Psoas muscle (tissue), 8 donors: ENCODE measurements around the gene CAMTA1. TPM values are rescaled to one million over a fixed set of nuclear protein-coding genes. Genes with fewer than 3 reads are reported as not detected.

ENCODE experiments used
- ATAC-seq, 4 donors: fragments of 200-7000 bp; cut with Tn5 transposase; one replicate each; pipeline ENCODE4 v1.9.1; 2020; ENCODE audit warnings: moderate library complexity in 3 of 4, mild to moderate bottlenecking in 2 of 4
- DNase-seq, 2 donors: peaks; one replicate each; pipeline ENCODE4 v3.0.0-alpha.2; 2020
- H3K27ac ChIP-seq: fragments of 200-600 bp; one replicate; pipeline ENCODE4 v1.8.0; 2022
- H3K27me3 ChIP-seq, 3 donors: fragments of 200-600 bp in 1 of 3; one replicate each; pipeline versions ENCODE4 v1.6.1 to v1.8.0; 2013 to 2022; ENCODE audit warnings: low read length in 2 of 3, mild to moderate bottlenecking in 2 of 3, moderate library complexity in 1 of 3; ENCODE audit not compliant: insufficient read depth in 3 of 3
- H3K36me3 ChIP-seq, 2 donors: fragments of 200-600 bp in 1 of 2; one replicate each; pipeline versions ENCODE4 v1.6.1 to v1.8.0; 2013 to 2022; ENCODE audit warnings: low read depth in 1 of 2, mild to moderate bottlenecking in 1 of 2, moderate library complexity in 1 of 2; ENCODE audit not compliant: insufficient read depth in 1 of 2
- H3K4me1 ChIP-seq: fragments of 200-600 bp; one replicate; pipeline ENCODE4 v1.8.0; 2022
- H3K4me3 ChIP-seq: fragments of 200-600 bp; one replicate; pipeline ENCODE4 v1.8.0; 2022; ENCODE audit warnings: mild to moderate bottlenecking
- H3K9me3 ChIP-seq: fragments of 200-600 bp; one replicate; pipeline ENCODE4 v1.8.0; 2022
- WGBS, 3 donors: extraction: QIAGEN DNeasy Blood & Tissue Kit; methylation state at CpG; one replicate each; pipeline versions ENCODE4 v1.1.6 to v1.1.7; 2013; 5-methylcytosine and 5-hydroxymethylcytosine counted together
- intact Hi-C, 2 donors: fragments of 100-400 bp; cut with DNase I; formaldehyde crosslinking; loops; one replicate each; pipeline versions ENCODE4 v1.11.0 to v1.14.2; 2022
- polyA plus RNA-seq, 3 donors: library from polyadenylated mRNA; stranded (reverse); fragments of 200-250 nt; gene quantifications; one replicate each; pipeline ENCODE4 v1.2.3, GENCODE V29; 2013
- total RNA-seq, 4 donors: library from RNA; stranded (reverse); fragmentation: NEBNext Ultra II Directional in 2 of 4; extraction: Animal tissue kit (Norgen Biotek cat#: 25700) in 2 of 4; gene quantifications; one replicate each; pipeline versions ENCODE4 v1.2.1 to v1.2.4, GENCODE V29; 2021 to 2023
- TF ChIP-seq, protein P1 (sequence below): fragments of 200-600 bp; IDR thresholded peaks from one replicate; pipeline ENCODE4 v1.8.0; 2022; ENCODE audit warnings: antibody characterized with exemption
- donor health status: healthy with polysubstance abuse.
- donor health status: DM: no; HTN: no; CAD: no; lungs with moderate emphysema.
- donor health status: Bipolar disorder and iron deficiency.
- donor health status: healthy.
- donor health status: DM: yes; HTN: yes; CAD: no.
- donor health status: DM: no; HTN: no; CAD: no.
- donor health status: DM: no; HTN: no; CAD: no.
- donor health status: DM: yes; HTN: yes; CAD: no.

CAMTA1 gene
- total and polyA plus RNA-seq, 7 donors, result 64.6 to 206 (median 76.5) TPM

DNA sequence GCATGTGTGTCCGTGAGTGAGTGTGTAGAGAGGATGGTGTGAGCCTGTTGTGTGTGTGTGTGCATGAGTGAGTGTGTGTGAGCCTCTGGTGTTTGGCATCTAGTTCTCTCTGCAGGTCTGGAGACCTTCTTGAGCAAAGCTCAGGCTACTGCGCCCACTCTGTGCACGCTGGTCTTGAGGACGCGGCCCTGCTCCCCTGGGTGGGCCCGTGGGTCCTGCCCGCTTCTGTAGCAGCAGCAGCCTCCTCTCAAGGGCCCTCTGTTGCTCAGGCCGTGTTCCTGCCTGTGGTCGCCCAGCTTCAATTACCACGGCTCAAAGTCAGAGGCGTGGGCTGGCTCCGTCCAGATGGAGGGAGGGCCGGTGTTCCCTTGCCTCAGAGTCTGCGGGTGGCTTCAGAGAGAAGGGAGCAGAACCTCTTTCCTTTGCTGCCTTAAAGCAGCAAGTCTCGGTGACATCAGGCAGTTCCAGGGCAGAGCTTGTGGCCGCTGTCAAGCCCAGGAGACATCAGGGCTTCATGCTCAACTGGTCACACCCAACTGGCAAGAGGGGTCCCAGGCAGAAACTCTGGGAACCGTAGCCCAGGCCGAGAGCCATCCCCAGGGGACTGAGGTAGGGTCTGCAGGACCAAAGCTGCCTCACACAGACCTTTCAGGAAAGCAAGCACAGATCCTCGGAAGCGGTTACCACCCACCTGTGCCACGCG lies 715.3 kb downstream of the CAMTA1 start:
- ATAC-seq, result no peak
- WGBS, 3 donors, result 60 to 72% (median 62%) methylated on average over 22 of the region's 22 CpGs
- peak in 1 of 2 donors; percentile 30 for DNase-seq
- Histone ChIP-seq H3K9me3 (no peaks in the 10 kb centered on the region), H3K27me3 (no peaks in the 10 kb centered on the region), H3K36me3 (no peaks in the 10 kb centered on the region), H3K4me3 (no peak overlapping the region), H3K4me1 (peaks cover 4% of the 10 kb centered on the region), H3K27ac (no peak overlapping the region)
- intact Hi-C loops, result no loop called here
- TF ChIP-seq, protein P1, sequence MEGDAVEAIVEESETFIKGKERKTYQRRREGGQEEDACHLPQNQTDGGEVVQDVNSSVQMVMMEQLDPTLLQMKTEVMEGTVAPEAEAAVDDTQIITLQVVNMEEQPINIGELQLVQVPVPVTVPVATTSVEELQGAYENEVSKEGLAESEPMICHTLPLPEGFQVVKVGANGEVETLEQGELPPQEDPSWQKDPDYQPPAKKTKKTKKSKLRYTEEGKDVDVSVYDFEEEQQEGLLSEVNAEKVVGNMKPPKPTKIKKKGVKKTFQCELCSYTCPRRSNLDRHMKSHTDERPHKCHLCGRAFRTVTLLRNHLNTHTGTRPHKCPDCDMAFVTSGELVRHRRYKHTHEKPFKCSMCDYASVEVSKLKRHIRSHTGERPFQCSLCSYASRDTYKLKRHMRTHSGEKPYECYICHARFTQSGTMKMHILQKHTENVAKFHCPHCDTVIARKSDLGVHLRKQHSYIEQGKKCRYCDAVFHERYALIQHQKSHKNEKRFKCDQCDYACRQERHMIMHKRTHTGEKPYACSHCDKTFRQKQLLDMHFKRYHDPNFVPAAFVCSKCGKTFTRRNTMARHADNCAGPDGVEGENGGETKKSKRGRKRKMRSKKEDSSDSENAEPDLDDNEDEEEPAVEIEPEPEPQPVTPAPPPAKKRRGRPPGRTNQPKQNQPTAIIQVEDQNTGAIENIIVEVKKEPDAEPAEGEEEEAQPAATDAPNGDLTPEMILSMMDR, result no peak

DNA sequence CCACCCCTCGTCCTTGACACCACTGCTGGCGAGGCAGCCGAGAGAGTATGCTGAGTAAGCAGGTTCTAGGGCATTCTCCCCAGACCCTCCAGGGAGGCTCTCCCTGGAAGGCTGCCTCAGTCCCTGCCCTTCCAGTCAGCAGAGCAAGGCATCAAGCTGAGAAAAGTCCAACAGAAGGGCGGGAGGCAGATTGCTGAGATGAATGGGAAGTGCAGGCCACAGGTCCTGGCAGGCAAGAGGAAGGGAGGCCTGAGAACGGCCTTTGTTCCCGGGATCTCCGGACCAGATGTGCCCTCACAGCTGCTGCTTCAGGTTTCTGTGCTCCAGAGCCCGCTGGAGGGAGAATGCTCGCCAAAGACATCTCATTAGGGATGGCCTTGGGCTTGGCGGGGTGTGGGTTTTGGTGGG lies 715.8 kb downstream of the CAMTA1 start:
- Histone ChIP-seq H3K4me3 (no peak overlapping the region), H3K9me3 (no peaks in the 10 kb centered on the region), H3K4me1 (peaks cover 4% of the 10 kb centered on the region), H3K27ac (no peak overlapping the region), H3K36me3 (no peaks in the 10 kb centered on the region), H3K27me3 (no peaks in the 10 kb centered on the region)
- 37 to 52% (median 41%) methylated on average over 10 of the region's 10 CpGs for WGBS, 3 donors
- DNase-seq (no peak), ATAC-seq (no peak)
- intact Hi-C loops, result no loop called here
- TF ChIP-seq, protein P1, result no peak

DNA sequence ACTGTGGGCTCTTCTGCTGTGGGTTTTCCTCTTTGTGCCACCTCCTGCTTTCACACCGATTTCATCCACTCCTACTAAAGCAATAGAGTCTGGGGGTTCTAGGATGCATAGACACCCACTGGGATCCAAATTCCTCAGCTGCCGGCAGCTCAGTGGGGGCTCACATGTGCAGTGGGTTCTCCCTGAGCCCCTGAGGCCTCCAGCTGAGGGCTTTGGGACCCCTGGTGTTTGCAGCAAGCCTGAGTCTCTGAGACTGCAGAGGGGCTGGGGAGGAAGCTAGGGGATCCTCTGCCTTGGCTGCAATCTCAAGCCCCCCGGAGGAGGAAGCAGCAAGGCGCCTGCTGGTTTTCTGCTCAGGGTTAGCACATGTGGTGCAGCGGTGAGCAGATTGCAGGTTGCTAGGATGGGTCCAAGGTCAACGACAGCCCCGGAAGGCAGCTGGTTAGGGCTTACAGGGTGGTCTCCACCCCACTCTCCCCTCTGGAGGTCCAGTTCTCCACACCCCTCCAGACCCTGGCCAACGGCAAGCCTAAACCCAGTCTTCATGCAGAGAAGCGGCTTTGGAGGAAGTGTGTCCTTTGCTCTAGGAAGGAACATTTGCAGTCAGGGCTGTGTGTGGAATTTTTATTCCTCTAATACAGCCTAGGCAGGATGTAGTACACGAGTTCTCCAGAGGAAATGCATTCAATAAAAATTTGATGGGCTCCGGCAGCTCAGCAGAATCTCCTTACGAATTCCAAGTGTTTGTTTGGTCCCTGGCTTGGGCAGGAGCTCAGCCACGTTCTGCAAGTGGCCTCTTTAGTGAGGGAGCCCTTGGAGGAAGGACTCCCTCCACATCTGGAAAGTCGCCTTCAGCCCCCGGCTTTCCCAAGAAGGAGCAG lies 716.7 kb downstream of the CAMTA1 start:
- no peaks in the 10 kb centered on the region for H3K9me3 ChIP-seq
- ATAC-seq (no peak), DNase-seq (no peak)
- no peaks in the 10 kb centered on the region for H3K36me3 ChIP-seq
- no peak overlapping the region for H3K27ac ChIP-seq
- no peaks in the 10 kb centered on the region for H3K4me1 ChIP-seq
- intact Hi-C loops, result no loop called here
- TF ChIP-seq, protein P1, result no peak
- WGBS, 3 donors, result 65 to 67% (median 66%) methylated on average over 15 of the region's 15 CpGs
- no peak overlapping the region for H3K4me3 ChIP-seq
- H3K27me3 ChIP-seq, result no peaks in the 10 kb centered on the region

DNA sequence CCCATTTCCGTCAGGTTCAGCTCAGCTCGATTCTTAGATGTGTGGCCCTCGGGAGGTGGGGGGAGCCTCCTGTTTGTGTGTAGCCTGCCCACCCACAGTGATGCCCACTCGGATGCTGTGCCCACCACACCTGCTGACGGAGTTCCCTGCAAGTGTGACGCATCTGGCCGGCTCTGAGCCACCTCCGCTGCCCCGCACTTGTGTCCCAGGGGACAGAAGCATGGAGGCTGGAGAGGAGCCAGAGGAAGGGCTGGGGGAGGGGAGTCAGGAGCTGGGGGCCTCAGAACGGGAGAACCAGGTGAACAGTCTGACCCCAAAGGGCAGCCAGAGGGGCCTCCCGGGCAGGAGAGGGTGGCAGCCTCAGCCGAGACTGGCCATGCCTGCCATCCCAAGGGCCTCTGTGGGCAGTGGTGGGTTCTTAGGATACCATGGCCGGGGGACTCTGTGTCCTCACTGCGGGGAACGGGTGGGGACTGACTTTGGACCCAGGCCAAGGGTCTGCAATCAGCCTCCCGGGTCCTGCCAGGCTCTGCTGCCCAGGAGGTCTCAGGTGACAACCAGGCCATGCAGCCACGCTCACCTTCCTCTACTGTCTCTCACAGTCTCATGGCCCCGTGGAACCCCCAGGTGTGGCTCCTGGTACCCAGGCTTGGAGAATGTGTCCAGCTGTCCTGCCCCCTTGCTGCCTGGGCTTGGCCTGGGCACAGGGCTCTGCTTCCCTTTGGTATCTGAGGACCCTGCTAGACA lies 718.6 kb downstream of the CAMTA1 start:
- Histone ChIP-seq H3K9me3 (no peaks in the 10 kb centered on the region), H3K36me3 (no peaks in the 10 kb centered on the region), H3K4me1 (no peaks in the 10 kb centered on the region), H3K27me3 (no peaks in the 10 kb centered on the region), H3K4me3 (no peak overlapping the region), H3K27ac (no peak overlapping the region)
- intact Hi-C loops, result no loop called here
- WGBS, 3 donors, result 74 to 84% (median 80%) methylated on average over 17 to 18 of the region's 18 CpGs
- ATAC-seq (no peak), DNase-seq (no peak)
- TF ChIP-seq, protein P1, result no peak
